Left lobe of liver (tissue), 2 donors: ENCODE results near the gene OR10P1. TPM values are rescaled to one million over a fixed set of nuclear protein-coding genes. Genes with fewer than 3 reads are reported as not detected.
"Not testable (repeated sequence)": the region's sequence is repeated elsewhere in the genome, so short reads cannot be mapped to it uniquely, and the experiment has no call there.

Source experiments
- ATAC-seq: fragments of 200-7000 bp; cut with Tn5 transposase; one replicate; pipeline ENCODE4 v1.9.1; 2020; ENCODE audit warnings: mild to moderate bottlenecking, moderate library complexity
- DNase-seq: peaks from one replicate; pipeline ENCODE4 v3.0.0-alpha.2; 2020; ENCODE audit warnings: low spot score
- total RNA-seq: library from RNA; stranded (reverse); gene quantifications from one replicate; pipeline ENCODE4 v1.2.1, GENCODE V29; 2021
- donor health status: DM: no; HTN: no; CAD: no; lungs with moderate emphysema.
- donor health status: DM: no; HTN: yes; CAD: no.

The OR10P1 gene
- total RNA-seq, 1 donor from 2014 or later = not detected

GRCh38 chr12:55650620-55651298, 14.1 kb downstream of the OR10P1 start:
- ATAC-seq, DNase-seq: not testable (repeated sequence)

GRCh38 chr12:55651299-55651683, 14.6 kb downstream of the OR10P1 start:
- ATAC-seq = no peak
- DNase-seq = no peak

GRCh38 chr12:55652352-55652751, 15.7 kb downstream of the OR10P1 start:
- peak; percentile 18 for DNase-seq
- no peak for ATAC-seq

GRCh38 chr12:55653031-55653430, 16.3 kb downstream of the OR10P1 start:
- ATAC-seq (no peak), DNase-seq (peak; percentile 12)

- ATAC-seq = no peak
These were observed 18.0 kb downstream of the OR10P1 start for GRCh38 chr12:55654511-55655214.

GRCh38 chr12:55657212-55657611, 20.5 kb downstream of the OR10P1 start:
- ATAC-seq (no peak), DNase-seq (no peak)

More at GRCh38 chr12:55654511-55655214, 18.0 kb downstream of the OR10P1 start:
- peak; percentile 39 for DNase-seq

GRCh38 chr12:55658212-55658611, 21.5 kb downstream of the OR10P1 start:
- peak; percentile 27 for ATAC-seq
- no peak for DNase-seq

GRCh38 chr12:55658635-55659391, 22.1 kb downstream of the OR10P1 start:
- DNase-seq = peak; percentile 42
- peak; percentile 75 for ATAC-seq

GRCh38 chr12:55659486-55660385, 23.0 kb downstream of the OR10P1 start:
- peak; percentile 44 for ATAC-seq
- no peak for DNase-seq

- no peak for ATAC-seq
- DNase-seq = no peak
These were observed 26.7 kb downstream of the OR10P1 start for GRCh38 chr12:55663391-55663790.

GRCh38 chr12:55664826-55665225, 28.1 kb downstream of the OR10P1 start:
- ATAC-seq (no peak), DNase-seq (peak; percentile 21)

GRCh38 chr12:55666508-55666907, 29.8 kb downstream of the OR10P1 start:
- DNase-seq (peak; percentile 22), ATAC-seq (no peak)

- DNase-seq = peak; percentile 21
These were observed 33.6 kb downstream of the OR10P1 start for GRCh38 chr12:55670276-55670675.

GRCh38 chr12:55671746-55672145, 35.1 kb downstream of the OR10P1 start:
- ATAC-seq = no peak
- DNase-seq = peak; percentile 34

More at GRCh38 chr12:55670276-55670675, 33.6 kb downstream of the OR10P1 start:
- peak; percentile 29 for ATAC-seq

GRCh38 chr12:55673638-55674037, 36.9 kb downstream of the OR10P1 start:
- peak; percentile 33 for DNase-seq

GRCh38 chr12:55675666-55676065, 39.0 kb downstream of the OR10P1 start:
- no peak for ATAC-seq
- peak; percentile 34 for DNase-seq

More at GRCh38 chr12:55673638-55674037, 36.9 kb downstream of the OR10P1 start:
- ATAC-seq = peak; percentile 54

- ATAC-seq (no peak), DNase-seq (peak; percentile 7)
These were observed 40.0 kb downstream of the OR10P1 start for GRCh38 chr12:55676707-55677106.

- ATAC-seq (no peak), DNase-seq (no peak)
These were observed 43.0 kb downstream of the OR10P1 start for GRCh38 chr12:55679691-55680090.

- ATAC-seq (peak; percentile 87), DNase-seq (peak; percentile 93)
These were observed 44.7 kb downstream of the OR10P1 start for GRCh38 chr12:55681142-55682077.
